22Rv1 (cell line): ENCODE measurements around the gene A2M.

Experiments used
- CTCF ChIP-seq: fragments of 450-650 bp; IDR thresholded peaks from 2 replicates; pipeline ENCODE4 v1.5.1; 2017; ENCODE audit warnings: mild to moderate bottlenecking
- ZFX ChIP-seq: fragments of 450-650 bp; IDR thresholded peaks from 2 replicates; pipeline ENCODE4 v1.6.1; 2017; ENCODE audit warnings: antibody characterized with exemption, borderline replicate concordance

GRCh38 chr12:9079082-9079481 is 36.6 kb downstream of the A2M start:
- no peak for TF ChIP-seq CTCF
- no peak for TF ChIP-seq ZFX
